Tibial artery (tissue), 4 donors: ENCODE measurements around the gene SCAMP1.

Source experiments
- DNase-seq, 2 donors: peaks; one replicate each; pipeline ENCODE4 v3.0.0-alpha.2; 2019
- H3K27ac ChIP-seq, 2 donors: fragments of 200-600 bp; sonication (generic) in 1 of 2; 1 replicate in 1 of 2; 2 replicates in 1 of 2; pipeline ENCODE4 v1.5.1; 2018 to 2019; ENCODE audit warnings: mild to moderate bottlenecking in 1 of 2
- H3K27me3 ChIP-seq, 2 donors: fragments of 200-600 bp; sonication (generic) in 1 of 2; one replicate each; pipeline versions ENCODE4 v1.5.1 to v1.6.0; 2016 to 2019
- H3K36me3 ChIP-seq, 3 donors: fragments of 200-600 bp; sonication (generic) in 2 of 3; one replicate each; pipeline ENCODE4 v1.5.1; 2016 to 2019; ENCODE audit warnings: mild to moderate bottlenecking in 2 of 3
- H3K4me1 ChIP-seq, 4 donors: fragments of 200-600 bp; sonication (generic) in 2 of 4; 1 replicate in 3 of 4; 2 replicates in 1 of 4; pipeline ENCODE4 v1.5.1; 2016 to 2019
- H3K4me3 ChIP-seq, 2 donors: fragments of 200-600 bp; sonication (generic) in 1 of 2; 1 replicate in 1 of 2; 2 replicates in 1 of 2; pipeline ENCODE4 v1.5.1; 2018 to 2019; ENCODE audit warnings: mild to moderate bottlenecking in 2 of 2
- H3K9me3 ChIP-seq, 3 donors: fragments of 200-600 bp; sonication (generic) in 1 of 3; one replicate each; pipeline ENCODE4 v1.5.1; 2016 to 2019
- CTCF ChIP-seq, 2 experiments: fragments of 200-600 bp in 1 of 2; fragments of 450-650 bp in 1 of 2; IDR thresholded peaks; one replicate each; pipeline ENCODE4 v1.5.1; 2017 to 2019; ENCODE audit warnings: antibody characterized with exemption in 2 of 2, mild to moderate bottlenecking in 1 of 2, moderate library complexity in 1 of 2
- intact Hi-C: fragments of 100-400 bp; cut with DNase I; formaldehyde crosslinking; loops from one replicate; pipeline ENCODE4 v1.15.0; 2023; ENCODE audit warnings: low total_unique reads

The SCAMP1 gene

GRCh38 chr5:78473751-78474150 is 113.3 kb downstream of the SCAMP1 start:
- no peak overlapping the region for H3K27ac ChIP-seq
- no peaks in the 10 kb centered on the region for H3K4me1 ChIP-seq
- H3K4me3 ChIP-seq, result no peak overlapping the region
- intact Hi-C loops, result no loop called here
- H3K9me3 ChIP-seq, result no peaks in the 10 kb centered on the region
- no peak for TF ChIP-seq CTCF (IDR thresholded peaks at IDR 0.05)
- H3K27me3 ChIP-seq, result no peaks in the 10 kb centered on the region
- H3K36me3 ChIP-seq, result peaks cover 0 to 7% (median 6%) of the 10 kb centered on the region in 3 donors
- DNase-seq, result no peak

GRCh38 chr5:78475370-78475769 is 115.0 kb downstream of the SCAMP1 start:
- H3K27me3 ChIP-seq, result no peaks in the 10 kb centered on the region
- H3K9me3 ChIP-seq, result no peaks in the 10 kb centered on the region
- DNase-seq, result no peak

GRCh38 chr5:78476795-78477194 is 116.4 kb downstream of the SCAMP1 start:
- Histone ChIP-seq H3K27me3 (no peaks in the 10 kb centered on the region), H3K4me1 (no peaks in the 10 kb centered on the region), H3K36me3 (peaks cover 0 to 12% (median 6%) of the 10 kb centered on the region in 3 donors), H3K27ac (no peak overlapping the region), H3K9me3 (no peaks in the 10 kb centered on the region), H3K4me3 (no peak overlapping the region)
- no peak for TF ChIP-seq CTCF (IDR thresholded peaks at IDR 0.05)
- intact Hi-C loops, result no loop called here
- no peak for DNase-seq

More at GRCh38 chr5:78475370-78475769, 115.0 kb downstream of the SCAMP1 start:
- peaks cover 0 to 7% (median 6%) of the 10 kb centered on the region in 3 donors for H3K36me3 ChIP-seq
- no peak for TF ChIP-seq CTCF (IDR thresholded peaks at IDR 0.05)
- no peak overlapping the region for H3K27ac ChIP-seq
- intact Hi-C loops, result no loop called here
- no peaks in the 10 kb centered on the region for H3K4me1 ChIP-seq
- no peak overlapping the region for H3K4me3 ChIP-seq

- DNase-seq, result no peak
- H3K27ac ChIP-seq, result no peak overlapping the region
Measured at GRCh38 chr5:78482948-78483347, 122.5 kb downstream of the SCAMP1 start.

GRCh38 chr5:78483809-78484521 is 123.5 kb downstream of the SCAMP1 start:
- no peak overlapping the region for H3K4me3 ChIP-seq
- DNase-seq, result no peak
- H3K27ac ChIP-seq, result peak overlapping the region in 1 of 2 donors; percentile 16
- peaks cover 9 to 26% (median 9%) of the 10 kb centered on the region in 3 donors for H3K36me3 ChIP-seq
- H3K4me1 ChIP-seq, result peaks cover 0 to 21% (median 6%) of the 10 kb centered on the region in 4 donors
- H3K9me3 ChIP-seq, result no peaks in the 10 kb centered on the region
- no peak for TF ChIP-seq CTCF (IDR thresholded peaks at IDR 0.05)
- intact Hi-C loops, result no loop called here
- no peaks in the 10 kb centered on the region for H3K27me3 ChIP-seq

More at GRCh38 chr5:78482948-78483347, 122.5 kb downstream of the SCAMP1 start:
- H3K4me3 ChIP-seq, result no peak overlapping the region
- no peak for TF ChIP-seq CTCF (IDR thresholded peaks at IDR 0.05)
- H3K9me3 ChIP-seq, result no peaks in the 10 kb centered on the region
- peaks cover 0 to 21% (median 6%) of the 10 kb centered on the region in 4 donors for H3K4me1 ChIP-seq
- intact Hi-C loops, result no loop called here
- H3K36me3 ChIP-seq, result peaks cover 0 to 18% (median 0%) of the 10 kb centered on the region in 3 donors
- H3K27me3 ChIP-seq, result no peaks in the 10 kb centered on the region
